Naive thymus-derived CD4-positive, alpha-beta T cell (primary cell): ENCODE results near the gene ZBTB7C. TPM values are rescaled to one million over a fixed set of nuclear protein-coding genes. Genes with fewer than 3 reads are reported as not detected.
A peak's percentile ranks its signal among the peaks of the same experiment; 100 is the strongest.

ENCODE experiments used
- ATAC-seq: fragments of 150-1000 bp; cut with Tn5 transposase; 2 replicates; pipeline ENCODE4 v1.10.0; 2021; ENCODE audit warnings: mild to moderate bottlenecking, moderate library complexity
- CTCF ChIA-PET: fragments of 350-600 bp; sonication (Branson Sonifier 250); formaldehyde crosslinking; loops from one replicate; lab custom pipeline; 2021; ENCODE audit warnings: antibody characterized with exemption; lab: Charles Lee
- POLR2A ChIA-PET: fragments of 350-600 bp; sonication (Branson Sonifier 250); formaldehyde crosslinking; loops from one replicate; lab custom pipeline; 2021; ENCODE audit warnings: antibody characterized with exemption, inconsistent platforms; lab: Charles Lee
- DNase-seq, 9 donors: peaks; one replicate each; pipeline versions ENCODE4 v3.0.0 to v3.0.0-alpha.2; 2020 to 2022; ENCODE audit warnings: mixed read lengths in 1 of 9
- H3K27ac ChIP-seq: one replicate; pipeline ENCODE4 v1.7.0; 2013; ENCODE audit warnings: mild to moderate bottlenecking, low read depth, low read length, moderate library complexity
- H3K27me3 ChIP-seq, 2 donors: one replicate each; pipeline ENCODE4 v1.7.0; 2013; ENCODE audit warnings: low read length in 2 of 2, mild to moderate bottlenecking in 2 of 2, moderate library complexity in 2 of 2; ENCODE audit not compliant: control insufficient read depth in 2 of 2, insufficient read depth in 2 of 2
- H3K36me3 ChIP-seq, 3 experiments: 1 replicate in 2 of 3; 2 replicates in 1 of 3; pipeline ENCODE4 v1.7.0; 2013; ENCODE audit warnings: low read length in 3 of 3, mild to moderate bottlenecking in 3 of 3, moderate library complexity in 1 of 3; ENCODE audit not compliant: insufficient read depth in 3 of 3, control insufficient read depth in 2 of 3
- H3K4me1 ChIP-seq, 2 donors: one replicate each; pipeline ENCODE4 v1.7.0; 2013; ENCODE audit warnings: low read length in 2 of 2, mild to moderate bottlenecking in 2 of 2, moderate library complexity in 1 of 2; ENCODE audit not compliant: control insufficient read depth in 2 of 2, insufficient read depth in 2 of 2
- H3K4me3 ChIP-seq: 2 replicates; pipeline ENCODE4 v1.7.0; 2013; ENCODE audit warnings: mild to moderate bottlenecking, low read length
- H3K9me3 ChIP-seq, 3 experiments: 1 replicate in 2 of 3; 2 replicates in 1 of 3; pipeline ENCODE4 v1.7.0; 2013; ENCODE audit warnings: low read length in 3 of 3; ENCODE audit not compliant: control insufficient read depth in 2 of 3
- H3K27ac Mint-ChIP-seq, 9 donors: one replicate each; pipeline ENCODE4 v1.8.0; 2020 to 2022; ENCODE audit warnings: mixed read lengths in 9 of 9, mild to moderate bottlenecking in 8 of 9, moderate library complexity in 5 of 9, inconsistent platforms in 2 of 9
- H3K27me3 Mint-ChIP-seq, 5 donors: one replicate each; pipeline ENCODE4 v1.8.0; 2021 to 2022; ENCODE audit warnings: mixed read lengths in 5 of 5, mild to moderate bottlenecking in 1 of 5
- H3K36me3 Mint-ChIP-seq, 5 donors: one replicate each; pipeline ENCODE4 v1.8.0; 2020 to 2022; ENCODE audit warnings: mixed read lengths in 5 of 5, mild to moderate bottlenecking in 3 of 5, inconsistent platforms in 1 of 5
- H3K4me1 Mint-ChIP-seq, 7 donors: one replicate each; pipeline ENCODE4 v1.8.0; 2020 to 2022; ENCODE audit warnings: mixed read lengths in 7 of 7, mild to moderate bottlenecking in 3 of 7, inconsistent platforms in 1 of 7
- H3K4me3 Mint-ChIP-seq, 10 donors: one replicate each; pipeline ENCODE4 v1.8.0; 2020 to 2022; ENCODE audit warnings: mild to moderate bottlenecking in 10 of 10, mixed read lengths in 10 of 10, moderate library complexity in 6 of 10, inconsistent platforms in 2 of 10
- H3K9me3 Mint-ChIP-seq, 11 donors: one replicate each; pipeline ENCODE4 v1.8.0; 2020 to 2022; ENCODE audit warnings: mixed read lengths in 11 of 11, mild to moderate bottlenecking in 4 of 11, inconsistent platforms in 1 of 11, moderate library complexity in 1 of 11
- intact Hi-C, 2 donors: fragments of 100-400 bp; cut with micrococcal nuclease; formaldehyde crosslinking; loops; one replicate each; pipeline ENCODE4 v1.15.1; 2023
- polyA plus RNA-seq, 2 donors: library from polyadenylated mRNA; unstranded; fragments of 300-500 nt; fragmentation: Illumina TruSeq; gene quantifications; one replicate each; pipeline ENCODE4 v1.2.3, GENCODE V29; 2021
- total RNA-seq, 6 experiments: library from RNA in 5 of 6; stranded (reverse) in 5 of 6; gene quantifications; 1 replicate in 5 of 6; 2 replicates in 1 of 6; pipeline ENCODE4 v1.2.3 and lab custom pipeline; 2021 to 2026

ZBTB7C gene
- total and polyA plus RNA-seq, 7 experiments from 2014 or later = 0.51 TPM; not detected in 6

GRCh38 chr18:48161911-48162698, 247.1 kb downstream of the ZBTB7C start:
- intact Hi-C loops = loop anchor here in 1 of 2 donors (1.0 to 5.0 kb wide), 3 partner anchors 138 to 249 kb away; partner anchors contain the start of gene SMAD2
- no peaks in the 10 kb centered on the region for H3K36me3 Mint-ChIP-seq
- POLR2A ChIA-PET = no interaction called here
- H3K4me3 Mint-ChIP-seq = peak overlapping the region; percentile 55 to 82 (median 74)
- H3K9me3 Mint-ChIP-seq = no peaks in the 10 kb centered on the region
- H3K27me3 Mint-ChIP-seq = peaks cover 0 to 52% (median 9%) of the 10 kb centered on the region in 5 donors
- Histone ChIP-seq H3K36me3 (no peaks in the 10 kb centered on the region), H3K9me3 (no peaks in the 10 kb centered on the region), H3K4me1 (no peaks in the 10 kb centered on the region), H3K4me3 (peak overlapping the region; percentile 9), H3K27me3 (no peaks in the 10 kb centered on the region), H3K27ac (no peak overlapping the region)
- H3K27ac Mint-ChIP-seq = peak overlapping the region in 5 of 9 donors; percentile 2 to 73 (median 31)
- H3K4me1 Mint-ChIP-seq = peaks cover 7 to 16% (median 10%) of the 10 kb centered on the region in 7 donors
- CTCF ChIA-PET = no interaction called here
- ATAC-seq = peak; percentile 64
- DNase-seq = peak in 2 of 9 donors; percentile 8 to 36

- Mint-ChIP-seq H3K27me3 (peaks cover 0 to 60% (median 16%) of the 10 kb centered on the region in 5 donors), H3K9me3 (no peaks in the 10 kb centered on the region), H3K36me3 (no peaks in the 10 kb centered on the region), H3K27ac (peak overlapping the region in 1 of 9 donors; percentile 49), H3K4me3 (peak overlapping the region; percentile 32 to 75 (median 70)), H3K4me1 (peaks cover 2 to 15% (median 10%) of the 10 kb centered on the region in 7 donors)
- no peaks in the 10 kb centered on the region for H3K36me3 ChIP-seq
- H3K9me3 ChIP-seq = no peaks in the 10 kb centered on the region
- ChIA-PET CTCF (no interaction called here), POLR2A (no interaction called here)
- H3K27ac ChIP-seq = no peak overlapping the region
- H3K4me1 ChIP-seq = no peaks in the 10 kb centered on the region
- ATAC-seq = peak; percentile 94
- intact Hi-C loops = loop anchor here in 1 of 2 donors (1.0 to 5.0 kb wide), 3 partner anchors 139 to 249 kb away; partner anchors contain the start of gene SMAD2
- no peaks in the 10 kb centered on the region for H3K27me3 ChIP-seq
- H3K4me3 ChIP-seq = peak overlapping the region; percentile 9
- DNase-seq = peak; percentile 5 to 82 (median 34)
These were observed 247.8 kb downstream of the ZBTB7C start for GRCh38 chr18:48161191-48161910.

- Histone ChIP-seq H3K4me3 (no peak overlapping the region), H3K4me1 (no peaks in the 10 kb centered on the region), H3K36me3 (no peaks in the 10 kb centered on the region), H3K27me3 (no peaks in the 10 kb centered on the region), H3K27ac (no peak overlapping the region), H3K9me3 (no peaks in the 10 kb centered on the region)
- no peaks in the 10 kb centered on the region for H3K36me3 Mint-ChIP-seq
- H3K27me3 Mint-ChIP-seq = peaks cover 5 to 63% (median 23%) of the 10 kb centered on the region in 5 donors
- CTCF ChIA-PET = interaction anchor here (0.6 kb wide), 1 partner anchor 408 kb away, joined by 5 read pairs; no protein-coding TSS in a partner anchor
- H3K4me1 Mint-ChIP-seq = peaks cover 2 to 15% (median 10%) of the 10 kb centered on the region in 7 donors
- H3K4me3 Mint-ChIP-seq = peak overlapping the region in 9 of 10 donors; percentile 3 to 75 (median 58)
- intact Hi-C loops = loop anchor here in 1 of 2 donors (1.0 to 5.0 kb wide), 3 partner anchors 140 to 250 kb away; partner anchors contain the start of gene SMAD2
- POLR2A ChIA-PET = no interaction called here
- no peak for DNase-seq
- no peak for ATAC-seq
- H3K9me3 Mint-ChIP-seq = no peaks in the 10 kb centered on the region
- no peak overlapping the region for H3K27ac Mint-ChIP-seq
These were observed 248.6 kb downstream of the ZBTB7C start for GRCh38 chr18:48160622-48161021.

GRCh38 chr18:48159816-48160215, 249.4 kb downstream of the ZBTB7C start:
- Histone ChIP-seq H3K9me3 (no peaks in the 10 kb centered on the region), H3K4me1 (no peaks in the 10 kb centered on the region), H3K36me3 (no peaks in the 10 kb centered on the region), H3K27me3 (peaks cover 0 to under 1% of the 10 kb centered on the region in 2 donors), H3K27ac (no peak overlapping the region), H3K4me3 (no peak overlapping the region)
- ChIA-PET POLR2A (no interaction called here), CTCF (interaction anchor here (0.6 kb wide), 1 partner anchor 408 kb away, joined by 5 read pairs; no protein-coding TSS in a partner anchor)
- Mint-ChIP-seq H3K4me1 (peaks cover 2 to 15% (median 10%) of the 10 kb centered on the region in 7 donors), H3K27ac (no peak overlapping the region), H3K9me3 (no peaks in the 10 kb centered on the region), H3K27me3 (peaks cover 5 to 57% (median 25%) of the 10 kb centered on the region in 5 donors), H3K36me3 (no peaks in the 10 kb centered on the region), H3K4me3 (no peak overlapping the region)
- DNase-seq = no peak
- intact Hi-C loops = loop anchor here in 1 of 2 donors (2.0 to 5.0 kb wide), 2 partner anchors 228 to 251 kb away; partner anchors contain the start of gene SMAD2
- ATAC-seq = no peak

GRCh38 chr18:48158721-48159120, 250.5 kb downstream of the ZBTB7C start:
- CTCF ChIA-PET = no interaction called here
- Histone ChIP-seq H3K36me3 (no peaks in the 10 kb centered on the region), H3K9me3 (no peaks in the 10 kb centered on the region), H3K4me1 (no peaks in the 10 kb centered on the region), H3K4me3 (no peak overlapping the region), H3K27me3 (peaks cover 0 to 3% of the 10 kb centered on the region in 2 donors), H3K27ac (no peak overlapping the region)
- Mint-ChIP-seq H3K4me1 (peaks cover 2 to 15% (median 10%) of the 10 kb centered on the region in 7 donors), H3K27me3 (peaks cover 5 to 57% (median 32%) of the 10 kb centered on the region in 5 donors), H3K9me3 (no peaks in the 10 kb centered on the region), H3K36me3 (no peaks in the 10 kb centered on the region), H3K27ac (no peak overlapping the region), H3K4me3 (no peak overlapping the region)
- intact Hi-C loops = no loop called here
- POLR2A ChIA-PET = no interaction called here
- DNase-seq (no peak), ATAC-seq (no peak)

- ATAC-seq (no peak), DNase-seq (no peak)
- H3K27ac ChIP-seq = no peak overlapping the region
- intact Hi-C loops = no loop called here
- Mint-ChIP-seq H3K9me3 (no peaks in the 10 kb centered on the region), H3K27me3 (peaks cover 5 to 54% (median 32%) of the 10 kb centered on the region in 5 donors), H3K36me3 (no peaks in the 10 kb centered on the region), H3K4me1 (peaks cover 2 to 11% (median 10%) of the 10 kb centered on the region in 7 donors), H3K27ac (no peak overlapping the region), H3K4me3 (no peak overlapping the region)
- no peaks in the 10 kb centered on the region for H3K9me3 ChIP-seq
- H3K4me3 ChIP-seq = no peak overlapping the region
- CTCF ChIA-PET = no interaction called here
- peaks cover 0 to 3% of the 10 kb centered on the region in 2 donors for H3K27me3 ChIP-seq
- POLR2A ChIA-PET = no interaction called here
- no peaks in the 10 kb centered on the region for H3K36me3 ChIP-seq
- no peaks in the 10 kb centered on the region for H3K4me1 ChIP-seq
These were observed 251.2 kb downstream of the ZBTB7C start for GRCh38 chr18:48157956-48158355.
